Measurements from ENCODE around the gene TGM2. TPM values are rescaled to one million over a fixed set of nuclear protein-coding genes. Genes with fewer than 3 reads are reported as not detected.

Gene TGM2
- total and polyA plus RNA-seq, 9 of the 15 experiments (the other 6 are each of a cell fraction or from before 2014, with no cell fraction given), result 5.5 to 78.5 (median 37.6) TPM

DNA sequence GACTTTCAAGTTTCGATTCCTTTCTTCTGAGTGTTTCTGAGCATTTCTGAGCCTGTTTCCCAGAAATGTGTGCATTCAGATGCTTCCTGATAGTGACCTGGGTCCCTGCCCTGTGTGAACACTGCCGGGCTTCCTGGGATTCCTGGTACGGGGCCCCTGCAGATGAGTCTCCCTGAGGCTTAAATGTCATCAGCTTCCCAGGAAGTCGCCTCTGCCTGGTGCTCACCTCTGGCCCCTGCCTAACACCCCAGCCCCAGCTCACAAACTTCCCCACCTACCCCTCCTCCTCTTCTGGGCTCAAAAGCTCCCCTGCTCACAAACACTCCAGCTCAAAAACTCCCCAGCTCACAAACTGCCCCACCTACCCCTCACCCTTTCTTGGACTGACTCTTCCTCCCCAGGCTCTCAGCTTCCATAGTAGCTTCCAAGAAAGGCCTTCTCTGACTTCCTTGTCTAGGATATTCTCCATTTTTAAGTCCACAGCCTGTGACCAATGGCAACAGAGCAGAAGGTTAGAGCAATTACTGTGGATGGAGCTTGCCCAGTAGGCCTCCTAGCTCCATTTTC is 42.0 kb downstream of the TGM2 start (continued):
- no peak; the same call in 1 of the 2 replicates for TF ChIP-seq TEAD4 (IDR thresholded peaks at IDR 0.05; ENCODE audit: low read length)
- no peak for TF ChIP-seq TEAD4 (CRISPR knock-in tag; IDR thresholded peaks at IDR 0.05; ENCODE audit: borderline replicate concordance)
- TF ChIP-seq, protein P1, sequence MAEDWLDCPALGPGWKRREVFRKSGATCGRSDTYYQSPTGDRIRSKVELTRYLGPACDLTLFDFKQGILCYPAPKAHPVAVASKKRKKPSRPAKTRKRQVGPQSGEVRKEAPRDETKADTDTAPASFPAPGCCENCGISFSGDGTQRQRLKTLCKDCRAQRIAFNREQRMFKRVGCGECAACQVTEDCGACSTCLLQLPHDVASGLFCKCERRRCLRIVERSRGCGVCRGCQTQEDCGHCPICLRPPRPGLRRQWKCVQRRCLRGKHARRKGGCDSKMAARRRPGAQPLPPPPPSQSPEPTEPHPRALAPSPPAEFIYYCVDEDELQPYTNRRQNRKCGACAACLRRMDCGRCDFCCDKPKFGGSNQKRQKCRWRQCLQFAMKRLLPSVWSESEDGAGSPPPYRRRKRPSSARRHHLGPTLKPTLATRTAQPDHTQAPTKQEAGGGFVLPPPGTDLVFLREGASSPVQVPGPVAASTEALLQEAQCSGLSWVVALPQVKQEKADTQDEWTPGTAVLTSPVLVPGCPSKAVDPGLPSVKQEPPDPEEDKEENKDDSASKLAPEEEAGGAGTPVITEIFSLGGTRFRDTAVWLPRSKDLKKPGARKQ (CRISPR knock-in tag; IDR thresholded peaks at IDR 0.05), result no peak
- TF ChIP-seq, protein P2, sequence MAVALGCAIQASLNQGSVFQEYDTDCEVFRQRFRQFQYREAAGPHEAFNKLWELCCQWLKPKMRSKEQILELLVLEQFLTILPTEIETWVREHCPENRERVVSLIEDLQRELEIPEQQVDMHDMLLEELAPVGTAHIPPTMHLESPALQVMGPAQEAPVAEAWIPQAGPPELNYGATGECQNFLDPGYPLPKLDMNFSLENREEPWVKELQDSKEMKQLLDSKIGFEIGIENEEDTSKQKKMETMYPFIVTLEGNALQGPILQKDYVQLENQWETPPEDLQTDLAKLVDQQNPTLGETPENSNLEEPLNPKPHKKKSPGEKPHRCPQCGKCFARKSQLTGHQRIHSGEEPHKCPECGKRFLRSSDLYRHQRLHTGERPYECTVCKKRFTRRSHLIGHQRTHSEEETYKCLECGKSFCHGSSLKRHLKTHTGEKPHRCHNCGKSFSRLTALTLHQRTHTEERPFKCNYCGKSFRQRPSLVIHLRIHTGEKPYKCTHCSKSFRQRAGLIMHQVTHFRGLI (CRISPR knock-in tag; IDR thresholded peaks at IDR 0.05), result no peak
- no peak for TF ChIP-seq TAF9B (IDR thresholded peaks at IDR 0.05; ENCODE audit: partially characterized antibody)
- TF ChIP-seq RCOR1 (IDR thresholded peaks at IDR 0.05; ENCODE audit: borderline replicate concordance in 1 of 2, low read depth in 2 of 2, low read length in 2 of 2), result peak in 1 of 2 experiments; percentile 77; a peak in 2 of 4 replicates
- TF ChIP-seq, protein P3, sequence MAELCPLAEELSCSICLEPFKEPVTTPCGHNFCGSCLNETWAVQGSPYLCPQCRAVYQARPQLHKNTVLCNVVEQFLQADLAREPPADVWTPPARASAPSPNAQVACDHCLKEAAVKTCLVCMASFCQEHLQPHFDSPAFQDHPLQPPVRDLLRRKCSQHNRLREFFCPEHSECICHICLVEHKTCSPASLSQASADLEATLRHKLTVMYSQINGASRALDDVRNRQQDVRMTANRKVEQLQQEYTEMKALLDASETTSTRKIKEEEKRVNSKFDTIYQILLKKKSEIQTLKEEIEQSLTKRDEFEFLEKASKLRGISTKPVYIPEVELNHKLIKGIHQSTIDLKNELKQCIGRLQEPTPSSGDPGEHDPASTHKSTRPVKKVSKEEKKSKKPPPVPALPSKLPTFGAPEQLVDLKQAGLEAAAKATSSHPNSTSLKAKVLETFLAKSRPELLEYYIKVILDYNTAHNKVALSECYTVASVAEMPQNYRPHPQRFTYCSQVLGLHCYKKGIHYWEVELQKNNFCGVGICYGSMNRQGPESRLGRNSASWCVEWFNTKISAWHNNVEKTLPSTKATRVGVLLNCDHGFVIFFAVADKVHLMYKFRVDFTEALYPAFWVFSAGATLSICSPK (IDR thresholded peaks at IDR 0.05; ENCODE audit: borderline replicate concordance), result no peak
- no peak for TF ChIP-seq SMC3 (conservative IDR thresholded peaks at IDR 0.05; ENCODE audit: insufficient read depth, low read depth, low read length)
- TF ChIP-seq, protein P4, sequence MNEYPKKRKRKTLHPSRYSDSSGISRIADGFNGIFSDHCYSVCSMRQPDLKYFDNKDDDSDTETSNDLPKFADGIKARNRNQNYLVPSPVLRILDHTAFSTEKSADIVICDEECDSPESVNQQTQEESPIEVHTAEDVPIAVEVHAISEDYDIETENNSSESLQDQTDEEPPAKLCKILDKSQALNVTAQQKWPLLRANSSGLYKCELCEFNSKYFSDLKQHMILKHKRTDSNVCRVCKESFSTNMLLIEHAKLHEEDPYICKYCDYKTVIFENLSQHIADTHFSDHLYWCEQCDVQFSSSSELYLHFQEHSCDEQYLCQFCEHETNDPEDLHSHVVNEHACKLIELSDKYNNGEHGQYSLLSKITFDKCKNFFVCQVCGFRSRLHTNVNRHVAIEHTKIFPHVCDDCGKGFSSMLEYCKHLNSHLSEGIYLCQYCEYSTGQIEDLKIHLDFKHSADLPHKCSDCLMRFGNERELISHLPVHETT (CRISPR knock-in tag; conservative IDR thresholded peaks at IDR 0.05 in 1 of 2, IDR thresholded peaks at IDR 0.05 in 1 of 2), result 0 out of 4 replicates have a peak, but pooled peaks of 1 of the 2 experiments have one; percentile 22
- TF ChIP-seq, protein P5, sequence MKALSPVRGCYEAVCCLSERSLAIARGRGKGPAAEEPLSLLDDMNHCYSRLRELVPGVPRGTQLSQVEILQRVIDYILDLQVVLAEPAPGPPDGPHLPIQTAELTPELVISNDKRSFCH (CRISPR knock-in tag; IDR thresholded peaks at IDR 0.05), result no peak
- TF ChIP-seq, protein P5 (tag; IDR thresholded peaks at IDR 0.05), result peak; percentile 66; the same call in 1 of the 2 replicates
- TF ChIP-seq ZFPM2 (CRISPR knock-in tag; IDR thresholded peaks at IDR 0.05), result no peak
- peak; percentile 68 for TF ChIP-seq SMAD4 (CRISPR knock-in tag; conservative IDR thresholded peaks at IDR 0.05)
- TF ChIP-seq HNRNPH1 (optimal IDR thresholded peaks at IDR 0.05; ENCODE audit: low read depth, low read length), result no peak
- TF ChIP-seq SIN3B (IDR thresholded peaks at IDR 0.05; ENCODE audit: low read depth), result no peak
- TF ChIP-seq NR2F6 (CRISPR knock-in tag; IDR thresholded peaks at IDR 0.05), result no peak
- TF ChIP-seq SMAD3 (CRISPR knock-in tag; conservative IDR thresholded peaks at IDR 0.05), result no peak
- TF ChIP-seq XRCC4 (IDR thresholded peaks at IDR 0.05; ENCODE audit: extremely low read depth, insufficient read depth, insufficient read length), result no peak
- TF ChIP-seq NBN (IDR thresholded peaks at IDR 0.05; ENCODE audit: low read depth), result peak; percentile 59; the same call in 1 of the 2 replicates
- TF ChIP-seq RHOXF2B (CRISPR knock-in tag; conservative IDR thresholded peaks at IDR 0.05), result no peak
